Neural progenitor cell (in vitro differentiated cells): Measurements from ENCODE around the gene MGME1. TPM values are rescaled to one million over a fixed set of nuclear protein-coding genes. Genes with fewer than 3 reads are reported as not detected.

ENCODE experiments used
- DNase-seq: peaks from one replicate; pipeline ENCODE4 v3.0.0-alpha.2; 2016; ENCODE audit warnings: low spot score
- H2AFZ ChIP-seq: fragments of 200-600 bp; sonication (generic); replicated peaks from 2 replicates; pipeline ENCODE4 v1.6.1; 2016; ENCODE audit warnings: antibody characterized with exemption
- H3F3A ChIP-seq: fragments of 200-600 bp; sonication (generic); 2 replicates; pipeline ENCODE4 v1.6.1; 2016; ENCODE audit warnings: antibody characterized with exemption, low read depth
- H3K27ac ChIP-seq: fragments of 200-600 bp; sonication (generic); 2 replicates; pipeline ENCODE4 v1.5.1; 2016; ENCODE audit warnings: mild to moderate bottlenecking
- H3K27me3 ChIP-seq: fragments of 200-600 bp; sonication (generic); 2 replicates; pipeline ENCODE4 v1.6.1; 2016; ENCODE audit warnings: mild to moderate bottlenecking, moderate library complexity
- H3K36me3 ChIP-seq: fragments of 200-600 bp; sonication (generic); 2 replicates; pipeline ENCODE4 v1.5.1; 2016
- H3K4me1 ChIP-seq: fragments of 200-600 bp; sonication (generic); 2 replicates; pipeline ENCODE4 v1.6.1; 2016; ENCODE audit warnings: mixed run types
- H3K4me2 ChIP-seq: fragments of 200-600 bp; sonication (generic); 2 replicates; pipeline ENCODE4 v1.6.1; 2016
- H3K4me3 ChIP-seq: fragments of 200-600 bp; sonication (generic); 2 replicates; pipeline ENCODE4 v1.5.1; 2016
- H3K79me2 ChIP-seq: fragments of 200-600 bp; sonication (generic); 2 replicates; pipeline ENCODE4 v1.6.1; 2016; ENCODE audit warnings: low read depth
- H3K9ac ChIP-seq: fragments of 200-600 bp; sonication (generic); 2 replicates; pipeline ENCODE4 v1.6.1; 2016
- H3K9me3 ChIP-seq: fragments of 200-600 bp; sonication (generic); 2 replicates; pipeline ENCODE4 v1.5.1; 2016; ENCODE audit warnings: low read depth
- H4K20me1 ChIP-seq: fragments of 200-600 bp; sonication (generic); 2 replicates; pipeline ENCODE4 v1.6.1; 2016; ENCODE audit warnings: low read depth
- H3K27ac Mint-ChIP-seq: 3 replicates; pipeline ENCODE4 v1.8.0; 2021; ENCODE audit warnings: mixed read lengths
- H3K27me3 Mint-ChIP-seq: 2 replicates; pipeline ENCODE4 v1.8.0; 2022; ENCODE audit warnings: low read depth, mild to moderate bottlenecking, inconsistent platforms, moderate library complexity, mixed read lengths; ENCODE audit not compliant: insufficient read depth
- H3K36me3 Mint-ChIP-seq: 3 replicates; pipeline ENCODE4 v1.8.0; 2021; ENCODE audit warnings: mixed read lengths
- H3K4me1 Mint-ChIP-seq: 3 replicates; pipeline ENCODE4 v1.8.0; 2021; ENCODE audit warnings: mixed read lengths
- H3K4me3 Mint-ChIP-seq: 3 replicates; pipeline ENCODE4 v1.8.0; 2021; ENCODE audit warnings: mild to moderate bottlenecking, moderate library complexity, mixed read lengths
- H3K9me3 Mint-ChIP-seq: 3 replicates; pipeline ENCODE4 v1.8.0; 2020; ENCODE audit warnings: mixed read lengths
- EZH2 ChIP-seq: fragments of 200-600 bp; sonication (generic); IDR thresholded peaks from 2 replicates; pipeline ENCODE4 v1.6.1; 2017; ENCODE audit warnings: antibody characterized with exemption, mild to moderate bottlenecking, moderate library complexity
- EZH2phosphoT487 ChIP-seq: fragments of 200-600 bp; sonication (generic); IDR thresholded peaks from 2 replicates; pipeline ENCODE4 v1.6.1; 2017; ENCODE audit warnings: antibody characterized with exemption
- total RNA-seq: library from RNA; depleted of rRNA; stranded (reverse); fragments of >200 nt; gene quantifications from 2 replicates; pipeline ENCODE4 v1.2.3, GENCODE V29; 2015; ENCODE audit warnings: low replicate concordance
- TF ChIP-seq, protein P1 (sequence below): fragments of 200-600 bp; sonication (generic); IDR thresholded peaks from 2 replicates; pipeline ENCODE4 v1.5.1; 2017; ENCODE audit warnings: antibody characterized with exemption, mild to moderate bottlenecking

The MGME1 gene
- total RNA-seq, 1 donor from 2014 or later: 87.2 TPM

DNA sequence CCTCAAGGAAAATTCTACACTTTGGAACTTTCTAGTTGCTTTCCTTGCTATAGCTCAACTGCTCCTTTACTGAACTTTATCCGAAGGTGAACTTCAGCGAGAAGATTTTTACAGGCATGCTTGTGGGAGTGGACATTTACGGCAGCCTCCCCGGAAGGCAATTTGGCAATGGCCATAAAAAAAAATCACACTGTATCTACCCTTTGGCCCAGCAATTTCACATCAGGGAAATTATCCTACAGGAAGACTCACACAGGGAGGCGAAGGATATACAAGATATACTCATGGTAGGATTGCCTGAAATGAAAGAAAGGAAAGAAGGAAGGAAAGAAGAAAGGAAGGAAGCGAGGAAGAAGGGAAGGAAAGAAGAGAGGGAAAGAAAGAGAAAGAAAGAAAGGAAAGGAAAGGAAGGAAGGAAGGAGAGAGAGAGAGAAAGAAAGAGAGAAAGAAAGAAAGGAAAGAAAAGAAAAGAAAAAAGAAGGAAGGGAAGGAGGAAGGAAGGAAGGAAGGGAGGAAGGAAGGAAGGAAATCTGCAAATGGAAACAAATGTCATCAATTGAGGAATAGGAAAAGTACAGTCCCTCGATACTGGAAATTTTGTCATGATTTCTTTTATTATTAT, 63.2 kb downstream of the MGME1 start:
- no peaks in the 10 kb centered on the region for H3K36me3 ChIP-seq
- Mint-ChIP-seq H3K27ac (no peak overlapping the region), H3K36me3 (no peaks in the 10 kb centered on the region), H3K27me3 (peaks cover 6% of the 10 kb centered on the region), H3K4me1 (peaks cover 20% of the 10 kb centered on the region), H3K9me3 (no peaks in the 10 kb centered on the region), H3K4me3 (no peak overlapping the region)
- H3K4me3 ChIP-seq: no peak overlapping the region
- H2AFZ ChIP-seq: no peak overlapping the region
- H3K27me3 ChIP-seq: no peaks in the 10 kb centered on the region
- peaks cover 23% of the 10 kb centered on the region for H3F3A ChIP-seq
- peaks cover 32% of the 10 kb centered on the region for H3K4me1 ChIP-seq
- no peak overlapping the region for H3K27ac ChIP-seq
- H3K9ac ChIP-seq: no peak overlapping the region
- H3K4me2 ChIP-seq: no peak overlapping the region
- TF ChIP-seq, protein P1, sequence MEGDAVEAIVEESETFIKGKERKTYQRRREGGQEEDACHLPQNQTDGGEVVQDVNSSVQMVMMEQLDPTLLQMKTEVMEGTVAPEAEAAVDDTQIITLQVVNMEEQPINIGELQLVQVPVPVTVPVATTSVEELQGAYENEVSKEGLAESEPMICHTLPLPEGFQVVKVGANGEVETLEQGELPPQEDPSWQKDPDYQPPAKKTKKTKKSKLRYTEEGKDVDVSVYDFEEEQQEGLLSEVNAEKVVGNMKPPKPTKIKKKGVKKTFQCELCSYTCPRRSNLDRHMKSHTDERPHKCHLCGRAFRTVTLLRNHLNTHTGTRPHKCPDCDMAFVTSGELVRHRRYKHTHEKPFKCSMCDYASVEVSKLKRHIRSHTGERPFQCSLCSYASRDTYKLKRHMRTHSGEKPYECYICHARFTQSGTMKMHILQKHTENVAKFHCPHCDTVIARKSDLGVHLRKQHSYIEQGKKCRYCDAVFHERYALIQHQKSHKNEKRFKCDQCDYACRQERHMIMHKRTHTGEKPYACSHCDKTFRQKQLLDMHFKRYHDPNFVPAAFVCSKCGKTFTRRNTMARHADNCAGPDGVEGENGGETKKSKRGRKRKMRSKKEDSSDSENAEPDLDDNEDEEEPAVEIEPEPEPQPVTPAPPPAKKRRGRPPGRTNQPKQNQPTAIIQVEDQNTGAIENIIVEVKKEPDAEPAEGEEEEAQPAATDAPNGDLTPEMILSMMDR: no peak
- no peak for TF ChIP-seq EZH2phosphoT487
- no peak for TF ChIP-seq EZH2
- H3K79me2 ChIP-seq: no peaks in the 10 kb centered on the region
- no peaks in the 10 kb centered on the region for H4K20me1 ChIP-seq
- no peaks in the 10 kb centered on the region for H3K9me3 ChIP-seq
- DNase-seq: no peak

DNA sequence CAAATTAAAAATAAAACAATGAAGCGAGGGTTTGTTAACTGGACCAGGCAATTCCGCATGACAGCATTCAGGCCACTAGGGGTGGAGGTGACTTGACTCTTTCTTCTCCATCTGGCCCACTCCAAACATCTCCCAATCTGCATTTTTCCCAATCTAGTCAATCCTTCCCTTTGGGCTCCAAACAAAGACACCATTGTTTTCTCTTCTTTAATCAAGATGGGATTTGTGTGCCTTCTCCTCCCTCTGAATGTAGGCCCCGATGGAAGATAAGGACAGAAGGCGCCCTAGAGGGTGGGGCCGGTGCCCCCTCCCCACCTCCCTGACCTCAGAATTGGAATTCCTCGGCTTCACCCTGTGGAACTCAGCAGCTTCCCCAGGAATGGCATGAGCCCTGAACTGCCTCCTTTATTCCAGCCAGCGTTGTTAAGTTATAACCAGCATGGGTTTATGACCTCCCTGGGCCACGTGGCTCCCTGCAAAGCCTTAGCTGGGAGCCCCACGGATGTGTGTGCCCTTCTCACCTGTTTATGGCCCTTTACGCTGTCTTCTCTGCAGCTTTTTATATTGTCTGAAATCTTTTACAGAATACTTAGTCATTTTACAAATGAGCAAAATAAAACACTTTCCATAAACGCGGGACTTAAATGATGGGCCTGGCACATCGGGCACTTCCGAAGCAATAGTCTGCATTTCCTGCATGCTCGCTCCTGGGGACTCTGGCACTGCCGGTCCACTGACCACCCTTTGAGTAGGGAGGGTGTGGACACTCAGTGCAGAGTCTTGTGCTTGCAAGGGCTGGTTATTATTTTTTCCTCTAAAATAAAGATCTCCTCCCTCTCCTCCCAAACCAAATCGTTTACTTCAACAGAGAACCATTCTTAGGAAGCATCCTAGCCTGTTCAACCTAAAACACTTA, 64.4 kb downstream of the MGME1 start:
- Histone ChIP-seq H3K36me3 (no peaks in the 10 kb centered on the region), H3K9ac (no peak overlapping the region), H3K9me3 (no peaks in the 10 kb centered on the region), H3K4me3 (peak overlapping the region; percentile 4), H4K20me1 (no peaks in the 10 kb centered on the region), H3K79me2 (no peaks in the 10 kb centered on the region), H3K27ac (peak overlapping the region; percentile 14), H3F3A (peaks cover 23% of the 10 kb centered on the region), H3K4me1 (peaks cover 37% of the 10 kb centered on the region), H3K4me2 (peak overlapping the region; percentile 32), H2AFZ (no peak overlapping the region), H3K27me3 (no peaks in the 10 kb centered on the region)
- peak overlapping the region; percentile 27 for H3K4me3 Mint-ChIP-seq
- H3K4me1 Mint-ChIP-seq: peaks cover 23% of the 10 kb centered on the region
- H3K27me3 Mint-ChIP-seq: peaks cover 3% of the 10 kb centered on the region
- TF ChIP-seq EZH2 (no peak), EZH2phosphoT487 (peak; percentile 65)
- TF ChIP-seq, protein P1: peak; percentile 45
- H3K36me3 Mint-ChIP-seq: no peaks in the 10 kb centered on the region
- H3K27ac Mint-ChIP-seq: no peak overlapping the region
- peak; percentile 90 for DNase-seq
- no peaks in the 10 kb centered on the region for H3K9me3 Mint-ChIP-seq

DNA sequence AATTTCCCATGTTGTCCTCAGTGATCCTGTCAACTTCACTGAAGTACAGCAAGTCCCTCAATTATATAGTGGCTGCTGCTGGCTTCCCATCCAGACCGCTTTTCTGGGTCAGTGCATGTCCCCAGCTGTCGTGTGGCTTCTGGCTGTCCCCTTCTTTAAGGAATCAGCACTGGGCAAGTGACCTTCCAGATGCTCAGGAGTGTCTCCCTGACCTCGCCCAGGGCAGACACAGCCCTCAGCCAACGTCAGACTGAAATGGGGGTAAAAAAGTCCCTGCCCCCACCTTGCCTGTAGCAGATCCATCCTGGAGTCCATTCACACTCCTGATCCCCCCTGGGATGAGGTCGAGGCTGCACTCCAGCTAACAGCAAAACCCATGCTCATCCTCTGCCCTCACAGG, 65.2 kb downstream of the MGME1 start:
- Histone ChIP-seq H3K27ac (peak overlapping the region; percentile 14), H2AFZ (no peak overlapping the region), H3K36me3 (no peaks in the 10 kb centered on the region), H3K4me2 (peak overlapping the region; percentile 32), H3F3A (peaks cover 23% of the 10 kb centered on the region), H3K4me3 (no peak overlapping the region), H3K79me2 (no peaks in the 10 kb centered on the region), H3K9me3 (no peaks in the 10 kb centered on the region), H3K4me1 (peaks cover 37% of the 10 kb centered on the region), H3K27me3 (no peaks in the 10 kb centered on the region), H4K20me1 (no peaks in the 10 kb centered on the region), H3K9ac (no peak overlapping the region)
- H3K27ac Mint-ChIP-seq: no peak overlapping the region
- TF ChIP-seq EZH2 (no peak), EZH2phosphoT487 (no peak)
- TF ChIP-seq, protein P1: no peak
- H3K4me1 Mint-ChIP-seq: peaks cover 23% of the 10 kb centered on the region
- H3K4me3 Mint-ChIP-seq: no peak overlapping the region
- H3K36me3 Mint-ChIP-seq: no peaks in the 10 kb centered on the region
- peaks cover 4% of the 10 kb centered on the region for H3K27me3 Mint-ChIP-seq
- peak; percentile 37 for DNase-seq
- H3K9me3 Mint-ChIP-seq: no peaks in the 10 kb centered on the region
